ENCODE data around the gene NT5C.

DNA sequence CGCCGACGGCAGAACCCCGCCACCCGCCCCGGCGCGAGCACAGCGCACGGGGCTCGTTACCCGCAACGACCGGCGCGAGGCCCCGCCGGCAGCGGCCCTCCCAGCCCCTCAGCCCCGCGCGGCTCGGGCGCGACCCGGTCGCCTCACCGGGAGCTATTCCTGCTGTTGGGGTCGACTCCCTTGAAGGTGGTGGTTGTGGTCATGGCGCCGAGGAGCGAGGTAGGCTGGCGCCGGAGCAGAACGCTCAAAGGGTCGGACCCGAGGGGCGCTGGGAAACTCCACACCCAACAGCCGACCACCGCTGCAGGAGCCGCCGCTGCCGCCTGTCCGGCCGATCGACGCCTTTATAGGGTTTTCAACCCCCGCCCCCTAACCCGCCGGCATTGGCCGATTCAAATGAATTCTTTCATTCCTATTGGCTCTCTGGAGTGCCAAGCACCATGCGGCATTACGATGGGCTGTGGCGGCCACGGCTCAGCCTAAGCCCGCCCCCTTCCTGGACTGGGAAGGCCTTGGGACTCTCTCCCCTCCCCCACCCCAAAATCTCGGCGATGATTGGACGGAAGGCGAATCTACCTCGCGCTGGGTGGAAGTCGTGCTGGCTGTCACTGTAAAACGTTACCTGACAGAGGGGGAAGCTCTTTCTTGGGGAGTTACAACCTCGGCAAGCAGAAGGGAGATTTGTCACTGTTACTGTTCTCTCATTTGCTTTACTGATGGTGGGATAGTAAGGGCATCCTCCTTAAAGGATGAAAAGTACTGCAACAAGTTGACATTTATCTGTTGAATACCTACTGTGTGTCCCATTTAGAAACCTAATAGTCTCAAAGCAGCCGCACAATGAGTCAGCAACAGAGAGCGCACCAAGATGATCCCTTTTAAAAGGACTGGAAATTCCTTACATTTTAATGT lies 22.9 kb upstream of the NT5C start, which contains the start of gene JPT1:
- TF ChIP-seq, protein P1, sequence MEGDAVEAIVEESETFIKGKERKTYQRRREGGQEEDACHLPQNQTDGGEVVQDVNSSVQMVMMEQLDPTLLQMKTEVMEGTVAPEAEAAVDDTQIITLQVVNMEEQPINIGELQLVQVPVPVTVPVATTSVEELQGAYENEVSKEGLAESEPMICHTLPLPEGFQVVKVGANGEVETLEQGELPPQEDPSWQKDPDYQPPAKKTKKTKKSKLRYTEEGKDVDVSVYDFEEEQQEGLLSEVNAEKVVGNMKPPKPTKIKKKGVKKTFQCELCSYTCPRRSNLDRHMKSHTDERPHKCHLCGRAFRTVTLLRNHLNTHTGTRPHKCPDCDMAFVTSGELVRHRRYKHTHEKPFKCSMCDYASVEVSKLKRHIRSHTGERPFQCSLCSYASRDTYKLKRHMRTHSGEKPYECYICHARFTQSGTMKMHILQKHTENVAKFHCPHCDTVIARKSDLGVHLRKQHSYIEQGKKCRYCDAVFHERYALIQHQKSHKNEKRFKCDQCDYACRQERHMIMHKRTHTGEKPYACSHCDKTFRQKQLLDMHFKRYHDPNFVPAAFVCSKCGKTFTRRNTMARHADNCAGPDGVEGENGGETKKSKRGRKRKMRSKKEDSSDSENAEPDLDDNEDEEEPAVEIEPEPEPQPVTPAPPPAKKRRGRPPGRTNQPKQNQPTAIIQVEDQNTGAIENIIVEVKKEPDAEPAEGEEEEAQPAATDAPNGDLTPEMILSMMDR (IDR thresholded peaks at IDR 0.05): no peak
- peak; percentile 100 for TF ChIP-seq POLR2A (IDR thresholded peaks at IDR 0.05)

Data from right lobe of liver (tissue), 4 donors.